OCI-LY1 (cell line): ENCODE measurements around the gene ACAP2.

ENCODE experiments used
- H2AFZ ChIP-seq: fragments of 200-600 bp; sonication (generic), shearing (Covaris generic); 2 replicates; pipeline ENCODE4 v1.6.0; 2014; ENCODE audit warnings: antibody characterized with exemption, mild to moderate bottlenecking, low read length
- H3F3A ChIP-seq: fragments of 200-600 bp; sonication (generic), shearing (Covaris generic); 2 replicates; pipeline ENCODE4 v1.6.0; 2014; ENCODE audit warnings: mild to moderate bottlenecking, antibody characterized with exemption, low read length, moderate library complexity; ENCODE audit not compliant: insufficient read depth
- H3K27ac ChIP-seq: fragments of 200-600 bp; sonication (generic); 2 replicates; pipeline ENCODE4 v1.5.1; 2014; ENCODE audit warnings: low read length, mixed run types, mild to moderate bottlenecking, low read depth; ENCODE audit not compliant: poor library complexity, severe bottlenecking
- H3K27me3 ChIP-seq: fragments of 200-600 bp; sonication (generic); 2 replicates; pipeline ENCODE4 v1.6.0; 2014; ENCODE audit warnings: antibody characterized with exemption, mild to moderate bottlenecking, low read length, moderate library complexity; ENCODE audit not compliant: insufficient read depth
- H3K36me3 ChIP-seq: fragments of 200-600 bp; sonication (generic); 2 replicates; pipeline ENCODE4 v1.6.1; 2014; ENCODE audit warnings: mild to moderate bottlenecking, antibody characterized with exemption, low read length, moderate library complexity, mixed read lengths; ENCODE audit not compliant: insufficient read depth
- H3K4me1 ChIP-seq: fragments of 200-600 bp; sonication (generic); 2 replicates; pipeline ENCODE4 v1.5.1; 2014; ENCODE audit warnings: mild to moderate bottlenecking, low read length, moderate library complexity; ENCODE audit not compliant: insufficient read depth, severe bottlenecking
- H3K4me2 ChIP-seq: fragments of 200-600 bp; sonication (generic), shearing (Covaris generic); 2 replicates; pipeline ENCODE4 v1.6.1; 2014; ENCODE audit warnings: low read length
- H3K4me3 ChIP-seq: fragments of 200-600 bp; sonication (generic); 2 replicates; pipeline ENCODE4 v1.5.1; 2014; ENCODE audit warnings: low read length, low read depth, mild to moderate bottlenecking, mixed read lengths; ENCODE audit not compliant: poor library complexity, severe bottlenecking
- H3K79me2 ChIP-seq: fragments of 200-600 bp; shearing (Covaris generic); 2 replicates; pipeline ENCODE4 v1.6.1; 2016; ENCODE audit warnings: mixed run types, low read length, mixed read lengths; ENCODE audit not compliant: insufficient read depth
- H3K9ac ChIP-seq: fragments of 200-600 bp; sonication (generic), shearing (Covaris generic); 2 replicates; pipeline ENCODE4 v1.6.1; 2014; ENCODE audit warnings: mild to moderate bottlenecking, low read length, mixed read lengths
- H3K9me2 ChIP-seq: fragments of 200-600 bp; sonication (generic), shearing (Covaris generic); 2 replicates; pipeline ENCODE4 v1.6.1; 2014; ENCODE audit warnings: low read depth, mild to moderate bottlenecking, low read length, mixed read lengths
- H3K9me3 ChIP-seq: fragments of 200-600 bp; shearing (Covaris generic); 2 replicates; pipeline ENCODE4 v1.6.1; 2014; ENCODE audit warnings: low read length, mixed read lengths
- H4K20me1 ChIP-seq: fragments of 200-600 bp; sonication (generic), shearing (Covaris generic); 2 replicates; pipeline ENCODE4 v1.6.0; 2016; ENCODE audit warnings: mild to moderate bottlenecking, low read length; ENCODE audit not compliant: insufficient read depth
- EZH2 ChIP-seq: fragments of 200-600 bp; sonication (generic), shearing (Covaris generic); IDR thresholded peaks from 2 replicates; pipeline ENCODE4 v1.8.0; 2017; ENCODE audit warnings: borderline replicate concordance, mixed run types, mild to moderate bottlenecking, antibody characterized with exemption, low read length, moderate library complexity, mixed read lengths
- TF ChIP-seq, protein P1 (sequence below): fragments of 200-600 bp; sonication (generic), shearing (Covaris generic); IDR thresholded peaks from 2 replicates; pipeline ENCODE4 v1.5.1; 2017; ENCODE audit warnings: mild to moderate bottlenecking, antibody characterized with exemption, low read length, moderate library complexity, mixed read lengths

The ACAP2 gene

DNA sequence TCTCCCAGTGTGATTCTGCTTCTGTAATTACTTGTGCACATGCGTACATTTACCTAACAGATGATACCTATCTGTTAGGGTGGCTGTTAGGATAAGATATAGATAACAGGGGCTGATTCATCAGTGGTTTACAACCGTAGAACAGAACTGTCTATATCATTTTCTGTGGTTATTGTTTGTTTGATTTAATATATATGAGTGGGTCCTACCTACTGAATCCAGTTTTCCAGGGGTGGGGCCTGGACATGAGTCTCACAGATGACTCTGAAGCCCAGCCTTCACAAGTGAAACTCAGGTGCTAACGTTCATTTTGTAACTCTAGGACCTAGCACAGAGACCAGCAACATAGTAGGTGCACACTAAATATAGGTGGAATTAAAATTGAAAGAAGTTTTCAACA is 10.4 kb upstream of the ACAP2 start:
- H3K9me2 ChIP-seq = no peaks in the 10 kb centered on the region
- H3K27me3 ChIP-seq = no peaks in the 10 kb centered on the region
- peaks cover 3% of the 10 kb centered on the region for H3K4me1 ChIP-seq
- H3K4me2 ChIP-seq = no peak overlapping the region
- H4K20me1 ChIP-seq = no peaks in the 10 kb centered on the region
- H3K9me3 ChIP-seq = no peaks in the 10 kb centered on the region
- H2AFZ ChIP-seq = no peak overlapping the region
- H3F3A ChIP-seq = no peaks in the 10 kb centered on the region
- H3K27ac ChIP-seq = no peak overlapping the region
- no peaks in the 10 kb centered on the region for H3K36me3 ChIP-seq
- H3K9ac ChIP-seq = no peak overlapping the region
- H3K79me2 ChIP-seq = no peaks in the 10 kb centered on the region
- TF ChIP-seq, protein P1, sequence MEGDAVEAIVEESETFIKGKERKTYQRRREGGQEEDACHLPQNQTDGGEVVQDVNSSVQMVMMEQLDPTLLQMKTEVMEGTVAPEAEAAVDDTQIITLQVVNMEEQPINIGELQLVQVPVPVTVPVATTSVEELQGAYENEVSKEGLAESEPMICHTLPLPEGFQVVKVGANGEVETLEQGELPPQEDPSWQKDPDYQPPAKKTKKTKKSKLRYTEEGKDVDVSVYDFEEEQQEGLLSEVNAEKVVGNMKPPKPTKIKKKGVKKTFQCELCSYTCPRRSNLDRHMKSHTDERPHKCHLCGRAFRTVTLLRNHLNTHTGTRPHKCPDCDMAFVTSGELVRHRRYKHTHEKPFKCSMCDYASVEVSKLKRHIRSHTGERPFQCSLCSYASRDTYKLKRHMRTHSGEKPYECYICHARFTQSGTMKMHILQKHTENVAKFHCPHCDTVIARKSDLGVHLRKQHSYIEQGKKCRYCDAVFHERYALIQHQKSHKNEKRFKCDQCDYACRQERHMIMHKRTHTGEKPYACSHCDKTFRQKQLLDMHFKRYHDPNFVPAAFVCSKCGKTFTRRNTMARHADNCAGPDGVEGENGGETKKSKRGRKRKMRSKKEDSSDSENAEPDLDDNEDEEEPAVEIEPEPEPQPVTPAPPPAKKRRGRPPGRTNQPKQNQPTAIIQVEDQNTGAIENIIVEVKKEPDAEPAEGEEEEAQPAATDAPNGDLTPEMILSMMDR = no peak
- no peak for TF ChIP-seq EZH2
- no peak overlapping the region for H3K4me3 ChIP-seq

DNA sequence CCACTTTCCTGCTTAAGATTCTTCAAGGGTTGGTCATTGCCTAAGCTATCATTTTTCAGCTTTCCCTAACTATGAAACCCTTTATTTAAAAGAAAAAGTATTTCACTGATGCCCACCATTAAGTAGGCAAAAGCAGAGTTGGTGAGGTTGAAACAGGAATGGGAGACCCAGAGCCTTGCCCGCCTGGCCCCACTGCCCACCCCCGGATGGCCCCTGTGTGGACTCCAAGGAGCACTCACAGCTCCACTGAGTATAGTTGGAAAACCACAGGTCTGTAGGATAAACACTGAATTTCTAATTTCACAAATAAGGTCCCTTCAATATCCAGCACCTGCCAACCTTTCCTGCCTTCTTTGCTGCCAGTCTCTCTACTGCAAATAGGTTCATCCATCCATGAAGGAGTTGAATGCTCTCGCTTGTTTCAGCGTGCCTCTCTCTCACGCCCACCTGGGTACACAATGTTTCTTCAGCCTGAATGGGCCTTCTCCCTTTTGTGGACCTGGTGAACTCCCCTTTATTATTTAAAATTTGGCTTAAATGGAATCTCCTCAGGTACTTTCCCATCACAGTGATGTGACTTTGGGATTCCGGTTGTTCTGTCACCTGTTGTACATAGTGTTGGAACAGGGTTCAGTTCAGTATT is 8.7 kb upstream of the ACAP2 start:
- TF ChIP-seq, protein P1 = no peak
- no peak for TF ChIP-seq EZH2
- H2AFZ ChIP-seq = no peak overlapping the region

GRCh38 chr3:195450731-195451229 is 8.0 kb upstream of the ACAP2 start:
- Histone ChIP-seq H3F3A (no peaks in the 10 kb centered on the region), H3K27ac (no peak overlapping the region), H3K79me2 (no peaks in the 10 kb centered on the region), H3K9me3 (no peaks in the 10 kb centered on the region), H3K36me3 (no peaks in the 10 kb centered on the region), H4K20me1 (no peaks in the 10 kb centered on the region), H3K4me2 (no peak overlapping the region), H2AFZ (no peak overlapping the region), H3K9me2 (no peaks in the 10 kb centered on the region), H3K27me3 (no peaks in the 10 kb centered on the region), H3K4me1 (peaks cover 8% of the 10 kb centered on the region), H3K9ac (no peak overlapping the region), H3K4me3 (no peak overlapping the region)
- TF ChIP-seq EZH2 = no peak
- TF ChIP-seq, protein P1 = no peak

More for the DNA sequence above, 8.7 kb upstream of the ACAP2 start:
- no peaks in the 10 kb centered on the region for H3K27me3 ChIP-seq
- no peaks in the 10 kb centered on the region for H3F3A ChIP-seq
- no peaks in the 10 kb centered on the region for H3K9me3 ChIP-seq
- H4K20me1 ChIP-seq = no peaks in the 10 kb centered on the region
- H3K4me1 ChIP-seq = peaks cover 1% of the 10 kb centered on the region
- H3K9me2 ChIP-seq = no peaks in the 10 kb centered on the region
- no peaks in the 10 kb centered on the region for H3K79me2 ChIP-seq
- H3K36me3 ChIP-seq = no peaks in the 10 kb centered on the region
- H3K9ac ChIP-seq = no peak overlapping the region
- no peak overlapping the region for H3K27ac ChIP-seq
- H3K4me3 ChIP-seq = no peak overlapping the region
- H3K4me2 ChIP-seq = no peak overlapping the region
